ENCODE measurements around the gene CCDC137. TPM values are rescaled to one million over a fixed set of nuclear protein-coding genes. Genes with fewer than 3 reads are reported as not detected.

Gene CCDC137
- total and polyA plus RNA-seq, 2 of the 13 experiments (the other 11 are each of a cell fraction or from before 2014, with no cell fraction given): 14.6 to 39.1 TPM

- TF ChIP-seq IRF1 (CRISPR knock-in tag; IDR thresholded peaks at IDR 0.05; ENCODE audit: low read depth): no peak; the same call in 1 of the 2 replicates
- no peak; the same call in 1 of the 2 replicates for TF ChIP-seq ATF7-NPFF (CRISPR knock-in tag; IDR thresholded peaks at IDR 0.05; ENCODE audit: low read depth)
- peak; percentile 92; the same call in 1 of the 2 replicates for TF ChIP-seq ZNF614 (CRISPR knock-in tag; IDR thresholded peaks at IDR 0.05; ENCODE audit: borderline replicate concordance)
- TF ChIP-seq CHD4 (IDR thresholded peaks at IDR 0.05; ENCODE audit: borderline replicate concordance, low read length): no peak
- peak; percentile 58; the same call in 1 of the 2 replicates for TF ChIP-seq ZC3H4 (CRISPR knock-in tag; IDR thresholded peaks at IDR 0.05; ENCODE audit: borderline replicate concordance)
- no peak for TF ChIP-seq TRIM24 (CRISPR knock-in tag; IDR thresholded peaks at IDR 0.05)
- peak; percentile 89; the same call in 1 of the 2 replicates for TF ChIP-seq ZNF530 (CRISPR knock-in tag; IDR thresholded peaks at IDR 0.05; ENCODE audit: low read depth)
- no peak for TF ChIP-seq ZNF256 (CRISPR knock-in tag; conservative IDR thresholded peaks at IDR 0.05)
- 0 out of 2 replicates have a peak, but pooled peaks have one; percentile 30 for TF ChIP-seq ZNF317 (CRISPR knock-in tag; IDR thresholded peaks at IDR 0.05)
- TF ChIP-seq GLMP (CRISPR knock-in tag; IDR thresholded peaks at IDR 0.05; ENCODE audit: borderline replicate concordance): no peak
- TF ChIP-seq TIGD3 (CRISPR knock-in tag; IDR thresholded peaks at IDR 0.05; ENCODE audit: borderline replicate concordance): no peak
- TF ChIP-seq ATM (IDR thresholded peaks at IDR 0.05; ENCODE audit: borderline replicate concordance): no peak
- peak; percentile 71 for TF ChIP-seq ELF3 (CRISPR knock-in tag; IDR thresholded peaks at IDR 0.05)
- TF ChIP-seq SMYD3 (CRISPR knock-in tag; IDR thresholded peaks at IDR 0.05): no peak
- TF ChIP-seq MLLT10 (CRISPR knock-in tag; IDR thresholded peaks at IDR 0.05): no peak
- peak; percentile 97 for TF ChIP-seq PRMT3 (CRISPR knock-in tag; IDR thresholded peaks at IDR 0.05; ENCODE audit: borderline replicate concordance, low read depth)
- no peak for TF ChIP-seq NONO (IDR thresholded peaks at IDR 0.05)
- TF ChIP-seq NONO (CRISPR knock-in tag; conservative IDR thresholded peaks at IDR 0.05): peak; percentile 98
- TF ChIP-seq JUNB (CRISPR knock-in tag; IDR thresholded peaks at IDR 0.05; ENCODE audit: borderline replicate concordance): no peak
- TF ChIP-seq DNMT3B (CRISPR knock-in tag; conservative IDR thresholded peaks at IDR 0.05): no peak
- TF ChIP-seq ZNF766 (CRISPR knock-in tag; IDR thresholded peaks at IDR 0.05; ENCODE audit: borderline replicate concordance): peak; percentile 77
- peak; percentile 65; the same call in 1 of the 2 replicates for TF ChIP-seq ZBTB38 (CRISPR knock-in tag; IDR thresholded peaks at IDR 0.05)
- TF ChIP-seq ZNF3 (CRISPR knock-in tag; IDR thresholded peaks at IDR 0.05): 0 out of 2 replicates have a peak, but pooled peaks have one; percentile 17
Measured at GRCh38 chr17:81636505-81637288, 29.8 kb upstream of the CCDC137 start, which contains the start of the genes NPLOC4 and TSPAN10 (continued).
